NCI-H1694 (cell line): ENCODE measurements around the gene LRRC2.
"Not testable (repeated sequence)": the region's sequence is repeated elsewhere in the genome, so short reads cannot be mapped to it uniquely, and the experiment has no call there.

Experiments used
- DNase-seq: peaks from one replicate; lab custom pipeline; 2025; lab: John Stamatoyannopoulos, UW

The LRRC2 gene

GRCh38 chr3:46527239-46527638, 38.9 kb downstream of the LRRC2 start:
- no peak for DNase-seq

DNA sequence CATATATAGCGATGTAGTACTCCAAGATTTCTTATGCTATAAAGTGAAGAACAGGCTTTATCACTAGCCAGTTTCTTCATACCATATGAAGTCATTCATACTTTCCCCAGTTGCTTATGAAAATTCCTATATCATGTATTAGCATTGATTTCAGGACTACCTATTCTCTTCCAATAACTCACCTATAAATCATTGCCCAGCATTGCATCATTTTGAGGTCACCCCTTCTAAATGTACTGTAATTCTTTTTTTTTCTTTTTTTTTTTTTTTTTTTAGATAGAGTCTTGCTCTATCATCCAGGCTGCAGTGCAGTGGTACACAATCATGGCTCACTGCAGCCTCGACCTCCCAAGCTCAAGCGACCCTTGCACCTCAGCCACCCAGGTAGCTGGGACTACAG, 41.3 kb downstream of the LRRC2 start:
- DNase-seq: no peak

DNA sequence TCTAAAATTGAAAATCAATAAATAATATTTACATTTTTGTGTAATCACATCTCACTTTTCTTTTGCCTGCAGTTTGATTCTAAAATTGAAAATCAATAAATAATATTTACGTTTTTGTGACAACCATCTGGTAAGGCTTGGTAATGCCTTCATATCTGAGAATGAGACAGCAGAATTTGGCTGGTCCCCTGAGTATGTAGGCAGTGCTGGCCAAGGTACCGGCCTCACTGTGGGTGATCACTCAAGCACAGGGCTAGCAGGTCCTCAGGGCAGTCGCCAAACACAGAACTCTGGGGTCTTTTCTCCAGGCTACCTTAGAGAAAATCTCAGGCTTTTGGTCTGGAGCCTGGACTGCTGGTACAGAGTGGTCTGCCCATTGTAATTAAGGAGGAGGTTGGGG, 42.1 kb downstream of the LRRC2 start:
- no peak for DNase-seq

DNA sequence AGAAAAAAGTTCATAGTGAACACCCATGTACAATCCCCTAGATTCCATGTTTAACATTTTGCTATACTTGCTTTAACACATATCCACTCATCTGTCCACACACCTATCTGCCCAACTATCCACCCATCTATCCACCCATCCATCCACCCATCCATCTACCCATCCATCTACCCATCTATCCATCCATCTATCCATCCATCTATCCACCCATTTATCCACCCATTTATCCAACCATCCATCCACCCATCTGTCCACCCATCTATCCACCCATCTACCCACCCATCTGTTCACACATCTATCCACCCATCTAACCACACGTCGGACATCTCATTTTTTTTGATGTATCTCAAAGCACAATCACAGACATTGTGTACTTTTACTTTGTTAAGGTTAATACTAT, 42.5 kb downstream of the LRRC2 start:
- no peak for DNase-seq

DNA sequence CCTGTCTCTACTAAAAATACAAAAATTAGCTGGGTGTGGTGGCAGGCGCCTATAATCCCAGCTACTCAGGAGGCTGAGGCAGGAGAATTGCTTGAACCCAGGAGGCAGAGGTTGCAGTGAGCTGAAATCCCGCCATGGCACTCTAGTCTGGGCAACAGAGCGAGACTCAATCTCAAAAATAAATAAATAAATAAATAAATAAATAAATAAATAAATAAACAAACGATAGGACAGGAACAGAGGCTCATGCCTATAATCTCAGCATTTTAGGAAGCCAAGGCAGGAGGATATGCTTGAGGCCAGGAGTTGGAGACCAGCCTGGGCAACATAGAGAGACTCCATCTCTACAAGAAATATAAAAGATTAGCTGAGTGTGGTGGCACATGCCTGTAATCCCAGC, 43.9 kb downstream of the LRRC2 start:
- not testable (repeated sequence) for DNase-seq

DNA sequence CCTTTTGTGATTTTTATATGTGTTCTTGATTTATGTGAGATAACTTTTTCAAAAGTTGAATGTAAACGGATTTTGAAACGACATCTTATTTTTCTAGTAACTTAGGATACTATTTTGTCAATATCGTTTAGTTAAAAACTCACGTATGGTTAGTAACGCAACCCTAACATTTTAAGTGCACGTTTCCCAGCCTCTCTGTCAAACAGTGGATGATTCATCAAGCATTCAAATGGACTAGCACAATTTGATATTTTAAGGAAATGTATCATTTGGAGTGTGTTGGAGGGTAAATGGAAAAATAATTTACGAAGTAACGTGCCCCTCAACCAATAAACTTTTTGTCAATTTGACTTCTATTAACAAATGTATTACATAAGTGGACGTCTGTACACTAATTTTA, 45.0 kb downstream of the LRRC2 start:
- no peak for DNase-seq

GRCh38 chr3:46520531-46520930, 45.6 kb downstream of the LRRC2 start:
- no peak for DNase-seq

GRCh38 chr3:46519952-46520351, 46.1 kb downstream of the LRRC2 start:
- DNase-seq: no peak

- DNase-seq: no peak
Measured at GRCh38 chr3:46517784-46518181, 48.3 kb downstream of the LRRC2 start.

GRCh38 chr3:46517016-46517783, 48.9 kb downstream of the LRRC2 start:
- no peak for DNase-seq

DNA sequence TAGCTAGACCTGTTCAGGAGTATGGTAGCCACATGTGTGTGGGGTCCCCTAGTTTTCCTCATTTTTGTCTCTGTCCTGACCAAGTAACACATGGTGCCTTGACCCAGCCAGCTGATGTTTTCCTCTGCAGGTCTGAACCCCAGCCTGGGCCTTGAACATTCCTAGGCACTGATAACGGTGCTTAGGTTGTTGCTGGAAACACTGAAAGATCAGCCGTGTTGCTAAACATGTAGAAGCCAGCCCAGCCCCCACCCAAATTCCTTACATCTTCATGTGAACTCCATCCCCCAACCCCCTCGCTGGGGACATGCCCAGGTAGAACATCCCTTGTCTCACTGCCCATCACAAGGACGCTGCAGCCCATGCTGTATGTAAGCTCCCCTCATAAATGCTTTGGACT, 49.6 kb downstream of the LRRC2 start:
- no peak for DNase-seq

- DNase-seq: no peak
Measured at GRCh38 chr3:46512191-46512749, 53.8 kb downstream of the LRRC2 start.

DNA sequence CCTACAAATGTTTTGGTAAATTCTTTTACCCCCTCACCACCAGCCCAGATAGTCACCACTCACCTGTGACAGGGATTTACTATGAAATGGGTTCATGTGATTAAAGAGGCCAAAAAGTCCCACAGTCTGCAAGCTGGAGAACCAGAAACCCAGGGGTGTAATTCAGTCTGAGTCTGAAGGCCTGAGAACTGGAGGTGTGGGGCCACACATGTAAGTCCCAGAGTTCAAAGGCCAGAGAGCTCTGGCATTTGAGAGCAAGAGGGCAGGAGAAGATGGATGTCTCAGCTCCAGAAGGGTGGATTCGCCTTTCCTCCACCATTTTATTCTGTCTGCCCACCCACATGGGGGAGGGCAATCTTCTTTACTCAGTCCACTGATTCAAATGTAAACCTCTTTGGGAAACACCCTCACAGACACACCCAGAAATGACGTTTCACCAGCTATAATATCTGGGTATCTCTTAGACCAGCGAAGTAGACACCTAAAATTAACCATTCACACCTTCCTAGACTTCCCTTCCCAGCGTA, 56.4 kb downstream of the LRRC2 start:
- DNase-seq: no peak

DNA sequence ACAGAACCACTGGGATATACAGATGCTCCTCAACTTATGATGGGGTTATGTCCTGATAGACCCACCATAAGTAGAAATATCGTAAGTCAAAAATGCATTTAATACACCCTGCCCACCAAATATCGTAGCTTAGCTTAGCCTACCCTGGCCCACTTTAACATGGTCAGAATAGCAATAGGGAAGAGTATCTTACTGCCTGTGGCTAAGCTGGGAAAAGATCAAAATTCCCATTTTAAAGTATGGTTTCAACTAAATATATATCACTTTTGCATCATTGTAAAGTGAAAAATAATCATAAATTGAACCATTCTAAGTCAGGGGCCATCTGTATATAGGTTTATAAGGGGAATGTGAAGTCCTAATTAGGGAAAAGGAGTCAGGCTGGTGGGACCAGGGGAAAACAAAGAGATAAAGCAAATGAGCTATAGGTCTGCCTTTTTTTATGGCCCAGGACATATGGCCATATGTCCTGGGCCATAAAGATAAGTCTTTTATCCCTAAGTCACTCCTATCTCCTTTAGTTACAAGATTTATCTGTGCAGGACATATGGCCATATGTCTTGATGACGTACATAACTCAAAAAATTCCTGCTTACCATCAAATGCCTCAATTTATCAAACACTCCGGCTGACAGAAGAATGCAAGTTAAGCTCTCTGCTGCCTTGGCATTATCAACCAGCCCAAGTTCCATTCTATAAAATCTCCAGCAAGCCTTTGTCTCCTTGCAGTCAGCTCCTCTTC, 57.1 kb downstream of the LRRC2 start:
- DNase-seq: no peak

DNA sequence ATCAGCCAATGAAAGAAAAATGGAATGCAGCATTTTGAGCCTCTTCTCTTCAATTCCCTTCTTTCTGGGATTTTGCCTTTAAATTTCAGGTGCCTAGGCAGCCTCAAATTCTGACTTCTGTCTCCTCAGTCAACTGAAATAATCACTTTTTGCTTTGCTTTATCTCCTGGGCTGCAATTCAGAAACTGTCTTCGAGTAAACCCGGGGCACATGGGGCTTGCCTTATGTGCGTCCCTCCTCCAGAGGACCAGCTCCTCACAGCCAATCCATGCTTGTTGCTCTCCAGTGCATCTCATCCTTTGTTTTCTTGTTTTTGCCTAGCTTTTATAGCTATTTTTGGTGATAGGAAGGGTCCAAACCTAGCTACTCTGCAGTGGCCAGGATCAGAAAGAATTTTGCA, 59.6 kb downstream of the LRRC2 start:
- DNase-seq: no peak

GRCh38 chr3:46505953-46506352, 60.1 kb downstream of the LRRC2 start:
- no peak for DNase-seq

DNA sequence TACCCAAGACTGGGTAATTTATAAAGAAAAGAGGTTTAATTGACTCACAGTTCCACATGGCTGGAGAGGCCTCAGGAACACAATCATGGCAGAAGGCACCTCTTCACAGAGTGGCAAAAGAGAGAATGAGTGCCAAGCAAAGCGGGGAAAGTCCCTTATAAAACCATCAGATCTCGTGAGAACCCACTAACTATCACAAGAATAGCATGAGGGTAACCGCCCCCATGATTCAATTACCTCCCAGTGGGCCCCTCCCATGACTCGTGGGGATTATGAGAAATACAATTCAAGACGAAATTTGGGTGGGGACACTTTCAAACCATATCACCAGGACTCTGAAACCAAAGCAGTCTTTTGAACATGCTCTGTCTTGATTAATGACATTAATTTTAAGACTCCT, 61.3 kb downstream of the LRRC2 start:
- no peak for DNase-seq

DNA sequence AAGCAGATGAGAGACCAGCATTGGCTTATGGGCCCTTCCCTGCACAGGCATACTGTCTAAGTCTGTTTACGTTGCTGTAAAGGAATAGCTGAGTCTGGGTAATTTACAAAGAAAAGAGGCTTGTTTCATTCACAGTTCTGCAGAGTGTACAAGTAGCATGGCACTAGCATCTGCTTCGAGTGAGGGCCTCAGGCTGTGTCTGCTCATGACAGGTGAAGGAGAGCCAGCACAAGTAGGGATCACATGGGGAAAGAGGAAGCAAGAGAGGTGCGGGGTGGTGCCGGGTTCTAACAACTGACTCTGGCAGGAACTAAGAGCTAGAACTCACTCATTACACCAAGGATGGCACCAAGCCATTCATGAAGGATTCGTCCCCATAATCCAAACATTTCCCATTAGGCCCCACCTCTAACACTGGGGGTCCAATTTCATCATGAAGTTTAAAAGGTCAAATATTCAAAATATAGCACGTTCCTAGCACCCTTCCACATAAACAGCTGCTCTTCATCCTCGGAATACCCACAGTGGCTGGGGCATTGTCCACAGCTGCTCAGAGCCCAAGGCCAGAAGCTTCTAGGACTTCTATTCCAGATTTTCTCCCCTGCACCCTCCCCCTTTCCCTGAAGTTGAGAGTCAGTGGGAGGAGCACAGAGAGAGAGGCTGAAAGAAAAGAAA, 62.8 kb downstream of the LRRC2 start:
- DNase-seq: no peak

DNA sequence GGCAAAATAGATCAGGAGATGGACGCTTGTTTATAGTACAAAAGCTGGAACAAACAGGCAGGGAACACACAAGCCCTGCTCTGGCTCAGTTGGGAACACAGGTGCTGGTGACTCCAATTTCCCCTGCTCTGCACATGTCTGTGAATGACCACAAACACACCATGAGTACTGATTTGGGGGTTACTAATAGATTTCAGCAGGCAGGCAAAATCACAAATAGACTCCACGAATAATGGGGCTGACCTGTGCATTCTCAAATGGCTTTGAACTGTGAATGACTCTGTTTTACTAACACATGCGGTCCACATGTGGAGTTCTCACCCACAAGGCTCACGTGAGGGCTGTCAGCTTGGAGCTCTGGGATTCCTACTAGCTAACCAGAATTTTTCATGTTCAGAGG, 64.4 kb downstream of the LRRC2 start:
- DNase-seq: no peak

DNA sequence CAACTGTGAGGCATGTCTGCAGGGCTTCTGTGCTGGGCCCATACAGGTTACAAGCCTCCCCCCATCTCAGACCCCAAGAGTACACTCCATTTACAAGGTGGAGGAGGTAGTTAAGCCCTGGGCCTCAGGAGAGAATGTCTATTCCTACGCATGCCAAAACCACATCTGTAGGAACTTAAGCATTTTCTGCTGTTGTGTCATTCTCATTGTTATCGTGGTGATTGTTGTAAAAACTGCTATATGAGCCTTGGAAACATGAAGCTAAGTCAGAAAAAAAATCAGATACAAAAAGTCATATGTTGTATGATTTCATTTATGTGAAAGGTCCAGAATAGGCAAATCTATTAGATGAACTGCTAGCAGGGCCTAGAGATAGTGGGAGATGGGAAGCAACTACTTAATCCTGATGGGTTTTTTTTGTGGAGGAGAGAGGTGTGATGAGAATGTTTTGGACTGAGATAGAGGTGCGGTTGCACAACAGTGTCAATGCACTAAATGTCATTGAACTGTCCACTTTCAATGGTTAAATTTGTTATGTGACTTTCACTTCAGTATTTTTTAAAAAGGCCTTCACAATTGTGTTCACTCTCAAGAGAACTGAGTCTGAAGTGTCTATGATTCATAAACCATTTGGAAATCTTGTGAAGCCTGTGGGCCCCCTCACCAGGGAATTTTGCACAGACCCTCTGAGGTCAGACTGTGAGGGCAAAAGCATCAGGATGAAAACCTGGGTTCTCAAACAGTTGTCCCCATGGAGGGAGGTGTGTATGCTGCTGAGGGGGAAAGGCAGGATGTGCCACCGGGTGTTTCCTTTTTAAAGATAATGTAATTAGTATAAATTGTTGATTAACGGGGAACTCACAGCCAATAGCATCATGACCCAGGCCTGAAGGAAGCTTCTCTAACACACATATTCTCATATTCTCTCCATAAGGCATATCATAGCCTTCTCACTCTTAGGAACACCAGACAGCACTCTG, 65.2 kb downstream of the LRRC2 start:
- no peak for DNase-seq

- no peak for DNase-seq
Measured at GRCh38 chr3:46498916-46499519, 67.1 kb downstream of the LRRC2 start.
